HG03469 (cell line): ENCODE data around the gene PLAGL1.
"Not testable (repeated sequence)": the region's sequence is repeated elsewhere in the genome, so short reads cannot be mapped to it uniquely, and the experiment has no call there.

ENCODE experiments used
- ATAC-seq: cut with Tn5 transposase; IDR thresholded peaks from one replicate; pipeline ENCODE4 v1.9.1; 2021; ENCODE audit warnings: mild to moderate bottlenecking, moderate library complexity, moderate number of reproducible peaks; ENCODE audit not compliant: unreplicated experiment

PLAGL1 gene

GRCh38 chr6:144008120-144008811, at the start of gene PLAGL1:
Gene PLAGL1 (minus strand): TSS chr6:144008259. CDS start chr6:143948136, 60,123 bp downstream.
- no peak for ATAC-seq

GRCh38 chr6:144055121-144055931, 47.3 kb upstream of the PLAGL1 start:
- peak; percentile 52 for ATAC-seq

- no peak for ATAC-seq
These were observed 45.5 kb upstream of the PLAGL1 start for GRCh38 chr6:144053601-144054000.

GRCh38 chr6:144052488-144052887, 44.4 kb upstream of the PLAGL1 start:
- no peak for ATAC-seq

GRCh38 chr6:144049386-144049785, 41.3 kb upstream of the PLAGL1 start:
- ATAC-seq, result no peak

- ATAC-seq, result no peak
These were observed 39.6 kb upstream of the PLAGL1 start for GRCh38 chr6:144047688-144048087.

- ATAC-seq, result not testable (repeated sequence)
These were observed 38.6 kb upstream of the PLAGL1 start for GRCh38 chr6:144046672-144047071.

GRCh38 chr6:144044989-144045388, 36.9 kb upstream of the PLAGL1 start:
- ATAC-seq, result not testable (repeated sequence)

- ATAC-seq, result no peak
These were observed 28.8 kb upstream of the PLAGL1 start for GRCh38 chr6:144036835-144037195.

GRCh38 chr6:144036064-144036834, 28.2 kb upstream of the PLAGL1 start:
- peak; percentile 74 for ATAC-seq

GRCh38 chr6:144035416-144035815, 27.4 kb upstream of the PLAGL1 start:
- ATAC-seq, result no peak

GRCh38 chr6:144033816-144034735, 26.0 kb upstream of the PLAGL1 start:
- ATAC-seq, result no peak

- no peak for ATAC-seq
These were observed 21.4 kb upstream of the PLAGL1 start for GRCh38 chr6:144029452-144029851.

GRCh38 chr6:144027932-144028587, 20.0 kb upstream of the PLAGL1 start:
- ATAC-seq, result no peak

- no peak for ATAC-seq
These were observed 15.2 kb upstream of the PLAGL1 start for GRCh38 chr6:144023216-144023615.

GRCh38 chr6:144019929-144020328, 11.9 kb upstream of the PLAGL1 start:
- ATAC-seq, result no peak

- no peak for ATAC-seq
These were observed 9.4 kb upstream of the PLAGL1 start for GRCh38 chr6:144017166-144018094.

GRCh38 chr6:144013486-144013909, 5.4 kb upstream of the PLAGL1 start:
- no peak for ATAC-seq

GRCh38 chr6:144012534-144012933, 4.5 kb upstream of the PLAGL1 start:
- ATAC-seq, result no peak
